Activated CD4-positive, alpha-beta memory T cell treated with anti-CD3 and anti-CD28 coated beads for 36 hours (primary cell): ENCODE data around the gene PTPRM. TPM values are rescaled to one million over a fixed set of nuclear protein-coding genes. Genes with fewer than 3 reads are reported as not detected.

Experiments used
- CTCF ChIA-PET: fragments of 350-600 bp; sonication (Branson Sonifier 250); formaldehyde crosslinking; loops from one replicate; lab custom pipeline; 2021; ENCODE audit warnings: antibody characterized with exemption, inconsistent platforms; lab: Charles Lee
- POLR2A ChIA-PET: fragments of 350-600 bp; sonication (Branson Sonifier 250); formaldehyde crosslinking; loops from one replicate; lab custom pipeline; 2021; ENCODE audit warnings: antibody characterized with exemption; lab: Charles Lee
- DNase-seq: peaks from one replicate; pipeline ENCODE4 v3.0.0-alpha.2; 2020
- H3K27ac Mint-ChIP-seq: one replicate; pipeline ENCODE4 v1.8.0; 2021; ENCODE audit warnings: mixed read lengths
- H3K27me3 Mint-ChIP-seq: one replicate; pipeline ENCODE4 v1.8.0; 2021; ENCODE audit warnings: mixed read lengths
- H3K36me3 Mint-ChIP-seq: one replicate; pipeline ENCODE4 v1.8.0; 2021; ENCODE audit warnings: mixed read lengths
- H3K4me1 Mint-ChIP-seq: one replicate; pipeline ENCODE4 v1.8.0; 2021; ENCODE audit warnings: low read depth, mixed read lengths
- H3K4me3 Mint-ChIP-seq: one replicate; pipeline ENCODE4 v1.8.0; 2021; ENCODE audit warnings: mild to moderate bottlenecking, mixed read lengths
- H3K9me3 Mint-ChIP-seq: one replicate; pipeline ENCODE4 v1.8.0; 2021; ENCODE audit warnings: mixed read lengths
- intact Hi-C: fragments of 100-400 bp; cut with micrococcal nuclease; formaldehyde crosslinking; loops from one replicate; pipeline ENCODE4 v1.15.1; 2023
- total RNA-seq, 2 experiments: library from RNA; stranded (reverse); gene quantifications; one replicate each; pipeline ENCODE4 v1.2.3, GENCODE V29; 2021

PTPRM gene
- total RNA-seq, 2 experiments from 2014 or later, result 7.0 to 8.6 TPM

DNA sequence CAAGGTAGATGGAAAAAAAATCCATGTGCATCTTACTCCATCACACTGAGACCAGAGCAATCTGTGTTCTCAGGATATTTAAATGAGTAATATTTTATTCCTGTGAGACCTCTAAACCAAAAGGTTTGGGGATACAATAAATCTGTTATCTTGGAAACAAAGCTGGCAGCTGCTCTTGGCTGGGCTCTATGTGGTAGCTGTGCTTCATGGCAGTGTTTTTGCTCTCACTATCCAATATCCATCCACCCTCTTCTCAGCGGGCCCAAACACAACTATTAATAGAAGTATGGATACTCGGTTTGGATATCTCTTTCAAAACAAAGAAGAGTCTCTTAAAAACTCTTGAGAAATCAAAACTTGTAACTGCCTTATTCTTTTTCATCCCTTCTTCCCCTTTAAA lies 797.3 kb downstream of the PTPRM start:
- POLR2A ChIA-PET, result no interaction called here
- H3K9me3 Mint-ChIP-seq, result no peaks in the 10 kb centered on the region
- H3K4me3 Mint-ChIP-seq, result no peak overlapping the region
- peaks cover 14% of the 10 kb centered on the region for H3K27me3 Mint-ChIP-seq
- H3K36me3 Mint-ChIP-seq, result no peaks in the 10 kb centered on the region
- H3K4me1 Mint-ChIP-seq, result no peaks in the 10 kb centered on the region
- intact Hi-C loops, result no loop called here
- no peak overlapping the region for H3K27ac Mint-ChIP-seq
- DNase-seq, result no peak
- CTCF ChIA-PET, result no interaction called here

GRCh38 chr18:8365006-8365405 lies 797.9 kb downstream of the PTPRM start:
- H3K27ac Mint-ChIP-seq, result no peak overlapping the region
- intact Hi-C loops, result no loop called here
- peaks cover 14% of the 10 kb centered on the region for H3K27me3 Mint-ChIP-seq
- POLR2A ChIA-PET, result no interaction called here
- no peaks in the 10 kb centered on the region for H3K36me3 Mint-ChIP-seq
- no peaks in the 10 kb centered on the region for H3K9me3 Mint-ChIP-seq
- no peak for DNase-seq
- no peaks in the 10 kb centered on the region for H3K4me1 Mint-ChIP-seq
- CTCF ChIA-PET, result no interaction called here
- H3K4me3 Mint-ChIP-seq, result no peak overlapping the region

DNA sequence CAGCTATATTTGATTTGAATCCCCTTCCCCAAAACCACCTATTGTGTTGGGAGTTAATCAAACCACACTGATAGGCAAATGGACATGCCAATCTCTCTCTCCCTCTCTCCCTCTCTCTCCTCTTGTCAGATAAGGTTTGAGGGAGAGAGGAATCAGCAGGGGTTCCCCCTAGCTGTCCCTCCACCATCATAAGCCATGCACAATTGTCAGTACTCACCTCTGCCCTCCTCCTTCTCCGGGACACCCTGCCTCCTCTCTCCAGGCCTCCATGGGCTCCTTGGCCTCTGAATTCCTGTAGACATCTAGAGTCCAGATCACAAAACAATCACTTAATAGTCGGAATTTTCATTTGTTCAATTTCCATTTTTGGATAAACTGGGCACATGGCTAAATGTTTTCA lies 798.4 kb downstream of the PTPRM start:
- Mint-ChIP-seq H3K27ac (no peak overlapping the region), H3K4me1 (no peaks in the 10 kb centered on the region), H3K4me3 (no peak overlapping the region), H3K9me3 (no peaks in the 10 kb centered on the region), H3K27me3 (peaks cover 14% of the 10 kb centered on the region), H3K36me3 (no peaks in the 10 kb centered on the region)
- intact Hi-C loops, result no loop called here
- no peak for DNase-seq
- ChIA-PET POLR2A (no interaction called here), CTCF (no interaction called here)

GRCh38 chr18:8366070-8366469 lies 799.0 kb downstream of the PTPRM start:
- peaks cover 14% of the 10 kb centered on the region for H3K27me3 Mint-ChIP-seq

DNA sequence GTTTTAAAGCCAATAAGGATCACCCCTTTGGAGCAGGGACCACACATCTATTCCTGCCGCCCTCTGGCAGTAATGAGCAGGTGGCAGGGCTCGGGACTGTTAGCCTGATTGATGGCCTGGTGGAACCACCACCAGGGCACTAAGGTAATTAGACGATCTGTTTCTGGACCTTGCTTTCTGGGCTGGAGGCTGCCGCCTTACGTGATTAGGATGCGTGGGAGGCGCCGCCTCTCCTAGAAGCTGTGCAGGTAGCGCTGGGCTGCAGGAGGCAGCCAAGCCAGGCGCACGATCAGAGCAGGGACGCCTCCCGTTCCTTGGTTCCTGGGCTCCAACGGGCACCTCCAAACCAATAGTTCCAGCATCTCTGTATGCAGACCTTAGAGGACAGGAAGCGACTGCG lies 799.5 kb downstream of the PTPRM start:
- Mint-ChIP-seq H3K9me3 (no peaks in the 10 kb centered on the region), H3K36me3 (no peaks in the 10 kb centered on the region), H3K27me3 (peaks cover 14% of the 10 kb centered on the region), H3K4me3 (no peak overlapping the region), H3K27ac (no peak overlapping the region), H3K4me1 (no peaks in the 10 kb centered on the region)
- POLR2A ChIA-PET, result no interaction called here
- intact Hi-C loops, result no loop called here
- no peak for DNase-seq
- CTCF ChIA-PET, result no interaction called here

More at GRCh38 chr18:8366070-8366469, 799.0 kb downstream of the PTPRM start:
- Mint-ChIP-seq H3K27ac (no peak overlapping the region), H3K4me3 (no peak overlapping the region), H3K36me3 (no peaks in the 10 kb centered on the region), H3K4me1 (no peaks in the 10 kb centered on the region), H3K9me3 (no peaks in the 10 kb centered on the region)
- no peak for DNase-seq
- ChIA-PET CTCF (no interaction called here), POLR2A (no interaction called here)
- intact Hi-C loops, result no loop called here

GRCh38 chr18:8367217-8367988 lies 800.3 kb downstream of the PTPRM start:
- peak; percentile 25 for DNase-seq
- Mint-ChIP-seq H3K36me3 (no peaks in the 10 kb centered on the region), H3K9me3 (no peaks in the 10 kb centered on the region), H3K27ac (no peak overlapping the region), H3K27me3 (peaks cover 14% of the 10 kb centered on the region), H3K4me1 (no peaks in the 10 kb centered on the region), H3K4me3 (no peak overlapping the region)
- ChIA-PET POLR2A (no interaction called here), CTCF (interaction anchor here (0.6 kb wide), 2 partner anchors 13 to 263 kb away, joined by 3 read pairs; no protein-coding TSS in a partner anchor)
- intact Hi-C loops, result no loop called here

DNA sequence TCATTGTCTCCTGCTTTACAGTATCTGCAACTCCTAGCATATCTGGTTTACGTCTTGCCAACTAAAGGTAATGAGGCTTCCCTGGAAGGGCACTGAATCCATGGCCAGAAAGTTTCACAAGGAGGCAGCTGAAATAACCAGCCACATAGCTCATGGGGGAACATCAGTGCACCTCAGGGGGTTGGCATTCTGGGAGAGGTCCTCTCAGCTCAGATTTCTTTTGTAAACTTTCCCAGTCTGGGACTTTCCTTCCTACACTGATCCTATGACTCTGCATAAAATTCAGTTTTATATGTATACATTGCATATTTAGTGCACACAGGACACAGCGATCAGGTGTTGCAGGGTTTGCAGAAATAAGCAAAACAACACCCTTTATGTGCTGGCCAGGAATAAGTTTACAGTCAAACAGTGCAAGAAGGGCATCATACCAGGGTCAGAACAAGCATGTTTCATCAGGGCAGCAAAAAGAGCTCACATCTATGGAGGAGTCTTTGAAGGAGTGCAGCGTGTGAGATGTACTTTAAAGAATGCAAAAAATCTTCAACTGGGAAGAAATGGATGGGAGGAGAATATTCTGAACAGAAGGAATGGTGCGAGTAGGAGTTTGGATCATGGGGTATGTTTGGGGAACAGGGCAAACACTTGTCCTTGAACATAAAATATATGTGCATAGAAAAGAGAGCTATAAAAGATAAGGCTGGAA lies 801.5 kb downstream of the PTPRM start:
- CTCF ChIA-PET, result no interaction called here
- H3K27me3 Mint-ChIP-seq, result peaks cover 14% of the 10 kb centered on the region
- H3K4me1 Mint-ChIP-seq, result no peaks in the 10 kb centered on the region
- intact Hi-C loops, result no loop called here
- H3K4me3 Mint-ChIP-seq, result no peak overlapping the region
- H3K9me3 Mint-ChIP-seq, result no peaks in the 10 kb centered on the region
- no peaks in the 10 kb centered on the region for H3K36me3 Mint-ChIP-seq
- POLR2A ChIA-PET, result no interaction called here
- H3K27ac Mint-ChIP-seq, result no peak overlapping the region
- no peak for DNase-seq

GRCh38 chr18:8373486-8373885 lies 806.4 kb downstream of the PTPRM start:
- Mint-ChIP-seq H3K27ac (no peak overlapping the region), H3K36me3 (no peaks in the 10 kb centered on the region), H3K9me3 (no peaks in the 10 kb centered on the region), H3K4me3 (no peak overlapping the region), H3K4me1 (no peaks in the 10 kb centered on the region), H3K27me3 (no peaks in the 10 kb centered on the region)
- DNase-seq, result no peak
- POLR2A ChIA-PET, result interaction anchor here (0.6 kb wide), 1 partner anchor 22 kb away, joined by 3 read pairs; no protein-coding TSS in a partner anchor
- CTCF ChIA-PET, result no interaction called here
- intact Hi-C loops, result no loop called here

GRCh38 chr18:8374676-8375075 lies 807.6 kb downstream of the PTPRM start:
- intact Hi-C loops, result no loop called here

GRCh38 chr18:8375249-8375648 lies 808.1 kb downstream of the PTPRM start:
- Mint-ChIP-seq H3K27me3 (no peaks in the 10 kb centered on the region), H3K27ac (no peak overlapping the region), H3K9me3 (no peaks in the 10 kb centered on the region), H3K4me1 (no peaks in the 10 kb centered on the region), H3K36me3 (no peaks in the 10 kb centered on the region), H3K4me3 (no peak overlapping the region)
- ChIA-PET POLR2A (no interaction called here), CTCF (no interaction called here)
- no peak for DNase-seq
- intact Hi-C loops, result no loop called here

More at GRCh38 chr18:8374676-8375075, 807.6 kb downstream of the PTPRM start:
- DNase-seq, result no peak
- H3K36me3 Mint-ChIP-seq, result no peaks in the 10 kb centered on the region
- H3K27me3 Mint-ChIP-seq, result no peaks in the 10 kb centered on the region
- no peaks in the 10 kb centered on the region for H3K9me3 Mint-ChIP-seq
- H3K4me3 Mint-ChIP-seq, result no peak overlapping the region
- POLR2A ChIA-PET, result no interaction called here
- no peak overlapping the region for H3K27ac Mint-ChIP-seq
- no peaks in the 10 kb centered on the region for H3K4me1 Mint-ChIP-seq
- CTCF ChIA-PET, result no interaction called here

GRCh38 chr18:8376113-8376512 lies 809.0 kb downstream of the PTPRM start:
- H3K9me3 Mint-ChIP-seq, result no peaks in the 10 kb centered on the region
- no peaks in the 10 kb centered on the region for H3K4me1 Mint-ChIP-seq
- H3K27ac Mint-ChIP-seq, result no peak overlapping the region
- DNase-seq, result no peak
- no peaks in the 10 kb centered on the region for H3K27me3 Mint-ChIP-seq
- intact Hi-C loops, result no loop called here
- H3K36me3 Mint-ChIP-seq, result no peaks in the 10 kb centered on the region
- no peak overlapping the region for H3K4me3 Mint-ChIP-seq
- ChIA-PET CTCF (no interaction called here), POLR2A (no interaction called here)

GRCh38 chr18:8379187-8379941 lies 812.2 kb downstream of the PTPRM start:
- ChIA-PET CTCF (interaction anchor here (1.0 kb wide), 1 partner anchor 12 kb away, joined by 3 read pairs; no protein-coding TSS in a partner anchor), POLR2A (no interaction called here)
- H3K4me1 Mint-ChIP-seq, result no peaks in the 10 kb centered on the region
- no peak for DNase-seq
- intact Hi-C loops, result no loop called here
- no peak overlapping the region for H3K4me3 Mint-ChIP-seq
- no peaks in the 10 kb centered on the region for H3K27me3 Mint-ChIP-seq
- no peaks in the 10 kb centered on the region for H3K9me3 Mint-ChIP-seq
- H3K27ac Mint-ChIP-seq, result no peak overlapping the region
- H3K36me3 Mint-ChIP-seq, result no peaks in the 10 kb centered on the region
